Measurements from ENCODE around the gene BCAM.

GRCh38 chr19:44811122-44811419 lies 2.2 kb downstream of the BCAM start:
- no peak for TF ChIP-seq EZH2 (IDR thresholded peaks at IDR 0.05; ENCODE audit: insufficient read depth, poor library complexity, severe bottlenecking)
- no peak for TF ChIP-seq EZH2phosphoT487 (IDR thresholded peaks at IDR 0.05; ENCODE audit: insufficient read depth, low read depth)
